MCF 10A (cell line): Measurements from ENCODE around the gene UGT1A1. TPM values are rescaled to one million over a fixed set of nuclear protein-coding genes. Genes with fewer than 3 reads are reported as not detected.

Experiments used
- BruUV-seq: library from RNA; stranded (reverse); fragments of 400-500 nt; replicated peaks from 2 replicates; lab custom pipeline; 2021; lab: Mats Ljungman, UMichigan
- CTCF ChIA-PET: fragments of 300-600 bp; sonication (Branson Sonifier 250); formaldehyde crosslinking; extraction: SDS; loops from one replicate; lab custom pipeline; 2021; ENCODE audit warnings: antibody characterized with exemption, inconsistent platforms; lab: Yijun Ruan, JAX
- POLR2A ChIA-PET: fragments of 300-600, 350-650 bp; sonication (Branson Sonifier 250); formaldehyde crosslinking; extraction: SDS; loops from one replicate; lab custom pipeline; 2020; ENCODE audit warnings: antibody characterized with exemption, inconsistent platforms; lab: Yijun Ruan, JAX
- DNase-seq: peaks from one replicate; pipeline ENCODE4 v3.0.0-alpha.2; 2018; ENCODE audit not compliant: unreplicated experiment
- H3K27ac Mint-ChIP-seq: one replicate; pipeline ENCODE4 v1.8.0; 2022; ENCODE audit warnings: mild to moderate bottlenecking, low read depth, mixed read lengths; ENCODE audit not compliant: unreplicated experiment
- H3K27me3 Mint-ChIP-seq: one replicate; pipeline ENCODE4 v1.8.0; 2022; ENCODE audit warnings: mixed read lengths; ENCODE audit not compliant: insufficient read depth, unreplicated experiment
- H3K36me3 Mint-ChIP-seq: one replicate; pipeline ENCODE4 v1.8.0; 2022; ENCODE audit warnings: mild to moderate bottlenecking, moderate library complexity, mixed read lengths; ENCODE audit not compliant: insufficient read depth, unreplicated experiment
- H3K4me1 Mint-ChIP-seq: one replicate; pipeline ENCODE4 v1.8.0; 2022; ENCODE audit warnings: mixed read lengths; ENCODE audit not compliant: insufficient read depth, unreplicated experiment
- H3K4me3 Mint-ChIP-seq: one replicate; pipeline ENCODE4 v1.8.0; 2022; ENCODE audit warnings: mild to moderate bottlenecking, moderate library complexity, mixed read lengths; ENCODE audit not compliant: unreplicated experiment
- H3K9me3 Mint-ChIP-seq: one replicate; pipeline ENCODE4 v1.8.0; 2022; ENCODE audit warnings: mixed read lengths; ENCODE audit not compliant: unreplicated experiment
- CTCF ChIP-seq: fragments of 200-600 bp; IDR thresholded peaks from one replicate; pipeline ENCODE4 v1.8.0; 2022; ENCODE audit warnings: antibody characterized with exemption, mild to moderate bottlenecking; ENCODE audit not compliant: unreplicated experiment
- intact Hi-C: fragments of 100-400 bp; cut with micrococcal nuclease; formaldehyde crosslinking; loops from 2 replicates; pipeline ENCODE4 v1.14.1; 2022
- total RNA-seq: library from RNA; stranded (reverse); gene quantifications from 2 replicates; pipeline ENCODE4 v1.2.3, GENCODE V29; 2022

UGT1A1 gene
- total RNA-seq, 1 experiment from 2014 or later: not detected

DNA sequence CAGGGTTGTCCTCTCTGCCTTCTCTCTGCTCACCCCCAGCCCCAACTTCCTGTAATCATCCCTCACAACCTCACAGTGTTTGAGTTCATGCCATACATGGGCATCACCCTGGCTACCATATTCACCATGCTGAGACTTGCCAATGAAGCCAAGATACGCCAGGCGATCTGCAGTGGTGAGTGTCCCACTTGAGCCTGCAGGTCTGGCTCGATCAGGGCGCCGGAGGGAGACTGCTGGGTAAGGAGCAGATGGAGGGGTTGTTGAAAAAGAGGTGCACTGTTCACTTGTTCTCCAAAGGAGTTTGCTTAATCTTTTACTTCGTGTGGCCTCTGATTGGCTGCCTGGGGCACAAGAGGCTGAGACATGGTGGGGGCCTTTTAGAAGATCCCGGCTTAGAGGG is 32.6 kb downstream of the UGT1A1 start:
- ChIA-PET CTCF (no interaction called here), POLR2A (interaction anchor here (0.5 kb wide), 1 partner anchor 59 kb away, joined by 3 read pairs; no protein-coding TSS in a partner anchor)
- no TSS peak for BruUV-seq
- no peak for DNase-seq
- no peak overlapping the region for H3K27ac Mint-ChIP-seq
- intact Hi-C loops: no loop called here
- H3K4me3 Mint-ChIP-seq: no peak overlapping the region
- no peaks in the 10 kb centered on the region for H3K4me1 Mint-ChIP-seq
- H3K9me3 Mint-ChIP-seq: peaks cover 6% of the 10 kb centered on the region
- no peaks in the 10 kb centered on the region for H3K27me3 Mint-ChIP-seq
- no peak for TF ChIP-seq CTCF
- no peaks in the 10 kb centered on the region for H3K36me3 Mint-ChIP-seq

DNA sequence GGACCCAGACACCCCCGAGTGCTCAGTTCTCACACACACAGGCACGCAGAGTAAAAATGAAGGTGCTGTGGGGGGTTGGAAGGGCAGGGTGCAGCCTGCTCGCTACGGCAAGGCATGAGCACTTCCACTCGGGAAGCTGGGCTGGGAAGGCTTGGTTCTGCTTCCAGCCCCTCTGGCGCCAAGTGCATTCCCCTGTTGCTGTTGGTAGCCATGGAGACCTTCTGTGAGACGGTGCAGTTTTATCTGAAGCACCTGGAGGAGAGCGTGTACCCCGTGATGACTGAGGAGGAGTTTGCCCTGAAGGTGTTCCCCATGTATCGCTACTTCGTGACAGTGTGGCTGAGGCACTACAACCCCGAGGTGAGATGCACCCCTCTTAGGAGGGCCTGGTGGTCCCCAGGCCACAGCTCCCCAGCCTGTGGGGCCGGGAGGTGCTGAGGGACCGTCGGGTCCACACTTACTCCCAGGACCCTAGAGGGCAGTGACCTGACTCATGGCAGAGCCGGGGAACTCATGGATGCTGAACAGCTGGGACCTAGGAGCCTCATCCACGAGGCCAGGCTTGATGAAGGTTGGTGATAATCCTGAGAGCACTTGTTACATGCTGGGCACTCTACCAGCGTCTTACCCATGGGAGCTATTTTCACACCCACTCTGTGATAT is 33.5 kb downstream of the UGT1A1 start:
- H3K36me3 Mint-ChIP-seq: no peaks in the 10 kb centered on the region
- H3K27me3 Mint-ChIP-seq: peaks cover 7% of the 10 kb centered on the region
- DNase-seq: no peak
- no peaks in the 10 kb centered on the region for H3K4me1 Mint-ChIP-seq
- no peak overlapping the region for H3K27ac Mint-ChIP-seq
- H3K9me3 Mint-ChIP-seq: peaks cover 6% of the 10 kb centered on the region
- intact Hi-C loops: no loop called here
- ChIA-PET POLR2A (no interaction called here), CTCF (no interaction called here)
- BruUV-seq: no TSS peak
- no peak overlapping the region for H3K4me3 Mint-ChIP-seq
- no peak for TF ChIP-seq CTCF

- H3K27me3 Mint-ChIP-seq: peaks cover 10% of the 10 kb centered on the region
- intact Hi-C loops: no loop called here
- H3K4me3 Mint-ChIP-seq: no peak overlapping the region
- ChIA-PET POLR2A (no interaction called here), CTCF (no interaction called here)
- TF ChIP-seq CTCF: no peak
- H3K4me1 Mint-ChIP-seq: no peaks in the 10 kb centered on the region
- peaks cover 6% of the 10 kb centered on the region for H3K9me3 Mint-ChIP-seq
- no peaks in the 10 kb centered on the region for H3K36me3 Mint-ChIP-seq
- no TSS peak for BruUV-seq
- no peak for DNase-seq
- H3K27ac Mint-ChIP-seq: no peak overlapping the region
Measured at GRCh38 chr2:233794128-233794658, 34.1 kb downstream of the UGT1A1 start.

GRCh38 chr2:233795735-233796171 is 35.7 kb downstream of the UGT1A1 start:
- peaks cover 6% of the 10 kb centered on the region for H3K4me1 Mint-ChIP-seq
- no peaks in the 10 kb centered on the region for H3K9me3 Mint-ChIP-seq
- H3K27ac Mint-ChIP-seq: no peak overlapping the region
- BruUV-seq: no TSS peak
- no peaks in the 10 kb centered on the region for H3K36me3 Mint-ChIP-seq
- no peak overlapping the region for H3K4me3 Mint-ChIP-seq
- H3K27me3 Mint-ChIP-seq: peaks cover 10% of the 10 kb centered on the region
- no peak for TF ChIP-seq CTCF
- intact Hi-C loops: no loop called here
- ChIA-PET POLR2A (no interaction called here), CTCF (interaction anchor here (0.6 kb wide), 1 partner anchor 752 kb away, joined by 3 read pairs; no protein-coding TSS in a partner anchor)
- no peak for DNase-seq
